ENCODE data around the gene PTX4. TPM values are rescaled to one million over a fixed set of nuclear protein-coding genes. Genes with fewer than 3 reads are reported as not detected.

Gene PTX4
- total RNA-seq, 1 donor from 2014 or later, result under 0.01 TPM

GRCh38 chr16:1495211-1495888, 6.6 kb upstream of the PTX4 start:
- H3K36me3 ChIP-seq (ENCODE audit: control insufficient read depth, insufficient read depth, low read length), result peaks cover 13% of the 10 kb centered on the region
- no peak for DNase-seq (ENCODE audit: low read depth)
- H3K4me3 ChIP-seq (ENCODE audit: low read depth, low read length), result no peak overlapping the region
- no peak for FAIRE-seq
- H3K27me3 ChIP-seq (ENCODE audit: control insufficient read depth, insufficient read depth, low read length), result no peaks in the 10 kb centered on the region
- TF ChIP-seq CTCF (IDR thresholded peaks at IDR 0.05; ENCODE audit: insufficient read depth, low read length, severe bottlenecking), result no peak

- H3K4me3 ChIP-seq (ENCODE audit: low read depth, low read length), result no peak overlapping the region
- peaks cover 13% of the 10 kb centered on the region for H3K36me3 ChIP-seq (ENCODE audit: control insufficient read depth, insufficient read depth, low read length)
- DNase-seq (ENCODE audit: low read depth) (no peak), FAIRE-seq (no peak)
- TF ChIP-seq CTCF (IDR thresholded peaks at IDR 0.05; ENCODE audit: insufficient read depth, low read length, severe bottlenecking), result no peak
- H3K27me3 ChIP-seq (ENCODE audit: control insufficient read depth, insufficient read depth, low read length), result no peaks in the 10 kb centered on the region
These were observed 6.0 kb upstream of the PTX4 start for GRCh38 chr16:1494711-1495110.

GRCh38 chr16:1494129-1494640, 5.4 kb upstream of the PTX4 start:
- DNase-seq (ENCODE audit: low read depth) (peak; percentile 34), FAIRE-seq (no peak)
- peak; percentile 66 for TF ChIP-seq CTCF (IDR thresholded peaks at IDR 0.05; ENCODE audit: insufficient read depth, low read length, severe bottlenecking)
- Histone ChIP-seq H3K27me3 (ENCODE audit: control insufficient read depth, insufficient read depth, low read length) (no peaks in the 10 kb centered on the region), H3K4me3 (ENCODE audit: low read depth, low read length) (peak overlapping the region; percentile 83), H3K36me3 (ENCODE audit: control insufficient read depth, insufficient read depth, low read length) (peaks cover 13% of the 10 kb centered on the region)

GRCh38 chr16:1493746-1494094, 5.0 kb upstream of the PTX4 start:
- no peak for TF ChIP-seq CTCF (IDR thresholded peaks at IDR 0.05; ENCODE audit: insufficient read depth, low read length, severe bottlenecking)
- no peak for FAIRE-seq

GRCh38 chr16:1492923-1493745, 4.4 kb upstream of the PTX4 start, which contains the start of gene TELO2:
Gene TELO2 (plus strand): TSS chr16:1493360. CDS start chr16:1494282, 922 bp downstream.
- DNase-seq (ENCODE audit: low read depth), result peak; percentile 44
- TF ChIP-seq CTCF (IDR thresholded peaks at IDR 0.05; ENCODE audit: insufficient read depth, low read length, severe bottlenecking), result no peak
- peak within 1 kb of the TSS; percentile 83 for H3K4me3 ChIP-seq (ENCODE audit: low read depth, low read length)
- no peaks in the 10 kb centered on the region for H3K27me3 ChIP-seq (ENCODE audit: control insufficient read depth, insufficient read depth, low read length)
- peaks cover 9% of the 10 kb centered on the region for H3K36me3 ChIP-seq (ENCODE audit: control insufficient read depth, insufficient read depth, low read length)
- no peak for FAIRE-seq

More at GRCh38 chr16:1493746-1494094, 5.0 kb upstream of the PTX4 start:
- no peak for DNase-seq (ENCODE audit: low read depth)
- peak overlapping the region; percentile 83 for H3K4me3 ChIP-seq (ENCODE audit: low read depth, low read length)
- H3K27me3 ChIP-seq (ENCODE audit: control insufficient read depth, insufficient read depth, low read length), result no peaks in the 10 kb centered on the region
- peaks cover 9% of the 10 kb centered on the region for H3K36me3 ChIP-seq (ENCODE audit: control insufficient read depth, insufficient read depth, low read length)
